ENCODE results near the gene CARD11. TPM values are rescaled to one million over a fixed set of nuclear protein-coding genes. Genes with fewer than 3 reads are reported as not detected.

The CARD11 gene
- polyA plus RNA-seq, 1 of the 3 experiments (the other 2 are of a cell fraction), result not detected

GRCh38 chr7:2905500-2905899, 138.2 kb downstream of the CARD11 start:
- ChIA-PET POLR2A (no interaction called here), CTCF (interaction anchor here (1.2 to 2.5 kb wide), 4 partner anchors 11 to 19 kb away, joined by 3 to 9 read pairs (median 4); no protein-coding TSS in a partner anchor)
- no peaks in the 10 kb centered on the region for H3K9me3 ChIP-seq
- H3K4me1 ChIP-seq (ENCODE audit: control insufficient read depth in 1 of 2, insufficient read depth in 2 of 2, low read depth in 1 of 2, low read length in 1 of 2), result no peaks in the 10 kb centered on the region
- no peaks in the 10 kb centered on the region for H3K27me3 ChIP-seq (ENCODE audit: insufficient read depth)
- H3K27ac ChIP-seq (ENCODE audit: low read depth in 2 of 2, low read length in 1 of 2), result no peak overlapping the region
- no peak overlapping the region for H3K4me3 ChIP-seq (ENCODE audit: low read depth in 2 of 2, low read length in 1 of 2)
- H4K20me1 ChIP-seq (ENCODE audit: insufficient read depth), result no peaks in the 10 kb centered on the region
- no peaks in the 10 kb centered on the region for H3K36me3 ChIP-seq (replicated peaks in 1 of 2; ENCODE audit: control insufficient read depth in 1 of 2, insufficient read depth in 2 of 2, low read length in 1 of 2)
- H3F3A ChIP-seq (replicated peaks; ENCODE audit: insufficient read depth), result no peaks in the 10 kb centered on the region
- H3K4me2 ChIP-seq, result no peak overlapping the region
- H3K9ac ChIP-seq, result no peak overlapping the region
- no peak overlapping the region for H2AFZ ChIP-seq (ENCODE audit: low read depth)
- DNase-seq, result no peak
- no peaks in the 10 kb centered on the region for H3K9me2 ChIP-seq
- TF ChIP-seq EP300 (IDR thresholded peaks at IDR 0.05; ENCODE audit: borderline replicate concordance in 1 of 2, low read depth in 1 of 2, low read length in 1 of 2) (no peak), MAX (IDR thresholded peaks at IDR 0.05; ENCODE audit: low read depth) (no peak), POLR2AphosphoS5 (IDR thresholded peaks at IDR 0.05; ENCODE audit: low read depth, low read length) (no peak), TAF1 (IDR thresholded peaks at IDR 0.05; ENCODE audit: borderline replicate concordance, low read depth, low read length) (no peak), FOXJ3 (CRISPR knock-in tag; IDR thresholded peaks at IDR 0.05) (no peak), CTCF (IDR thresholded peaks at IDR 0.05) (no peak), JUND (IDR thresholded peaks at IDR 0.05) (no peak), ELF1 (IDR thresholded peaks at IDR 0.05) (no peak), RCOR1 (IDR thresholded peaks at IDR 0.05; ENCODE audit: low read length) (no peak), MEF2A (IDR thresholded peaks at IDR 0.05; ENCODE audit: borderline replicate concordance, low read depth) (no peak), REST (IDR thresholded peaks at IDR 0.05; ENCODE audit: low read depth, low read length) (no peak), SMC3 (IDR thresholded peaks at IDR 0.05; ENCODE audit: low read depth, low read length) (no peak), USF1 (IDR thresholded peaks at IDR 0.05; ENCODE audit: borderline replicate concordance, low read depth) (no peak), SIN3A (IDR thresholded peaks at IDR 0.05; ENCODE audit: borderline replicate concordance, low read depth, low read length) (no peak), MXI1 (IDR thresholded peaks at IDR 0.05; ENCODE audit: low read depth, low read length) (no peak), IRF3 (IDR thresholded peaks at IDR 0.05; ENCODE audit: low read depth, low read length) (no peak)
- no peaks in the 10 kb centered on the region for H3K79me2 ChIP-seq (ENCODE audit: insufficient read depth)
- 74% methylated on average over 7 of the region's 8 CpGs for WGBS (ENCODE audit: low lambda C conversion rate)

Measured in SK-N-SH (cell line).